Glutamatergic neuron (in vitro differentiated cells): ENCODE measurements around the gene ACOT11. TPM values are rescaled to one million over a fixed set of nuclear protein-coding genes. Genes with fewer than 3 reads are reported as not detected.

Experiments
- DNase-seq: peaks from one replicate; pipeline ENCODE4 v3.0.0; 2022
- H3K27ac Mint-ChIP-seq: one replicate; pipeline ENCODE4 v1.8.0; 2020; ENCODE audit warnings: mild to moderate bottlenecking, mixed read lengths, inconsistent platforms; ENCODE audit not compliant: unreplicated experiment
- H3K27me3 Mint-ChIP-seq: one replicate; pipeline ENCODE4 v1.8.0; 2020; ENCODE audit warnings: mild to moderate bottlenecking, moderate library complexity, mixed read lengths, inconsistent platforms; ENCODE audit not compliant: unreplicated experiment
- H3K36me3 Mint-ChIP-seq: one replicate; pipeline ENCODE4 v1.8.0; 2020; ENCODE audit warnings: mild to moderate bottlenecking, mixed read lengths, inconsistent platforms; ENCODE audit not compliant: unreplicated experiment
- H3K4me1 Mint-ChIP-seq: one replicate; pipeline ENCODE4 v1.8.0; 2020; ENCODE audit warnings: mild to moderate bottlenecking, low read depth, mixed read lengths, inconsistent platforms; ENCODE audit not compliant: unreplicated experiment
- H3K4me3 Mint-ChIP-seq: one replicate; pipeline ENCODE4 v1.8.0; 2020; ENCODE audit warnings: mild to moderate bottlenecking, mixed read lengths, inconsistent platforms; ENCODE audit not compliant: unreplicated experiment
- H3K9me3 Mint-ChIP-seq: one replicate; pipeline ENCODE4 v1.8.0; 2020; ENCODE audit warnings: mild to moderate bottlenecking, moderate library complexity, mixed read lengths, inconsistent platforms; ENCODE audit not compliant: unreplicated experiment
- total RNA-seq: library from RNA; stranded (reverse); fragmentation: NEBNext Ultra II Directional; extraction: Animal tissue kit (Norgen Biotek cat#: 25700); gene quantifications from one replicate; pipeline ENCODE4 v1.2.1, GENCODE V29; 2021; ENCODE audit not compliant: unreplicated experiment
- TF ChIP-seq, protein P1 (sequence below): fragments of 200-600 bp; sonication (generic); IDR thresholded peaks from one replicate; pipeline ENCODE4 v1.5.0; 2021; ENCODE audit not compliant: partially characterized antibody, unreplicated experiment

ACOT11 gene
- total RNA-seq, 1 donor from 2014 or later: 0.32 TPM

DNA sequence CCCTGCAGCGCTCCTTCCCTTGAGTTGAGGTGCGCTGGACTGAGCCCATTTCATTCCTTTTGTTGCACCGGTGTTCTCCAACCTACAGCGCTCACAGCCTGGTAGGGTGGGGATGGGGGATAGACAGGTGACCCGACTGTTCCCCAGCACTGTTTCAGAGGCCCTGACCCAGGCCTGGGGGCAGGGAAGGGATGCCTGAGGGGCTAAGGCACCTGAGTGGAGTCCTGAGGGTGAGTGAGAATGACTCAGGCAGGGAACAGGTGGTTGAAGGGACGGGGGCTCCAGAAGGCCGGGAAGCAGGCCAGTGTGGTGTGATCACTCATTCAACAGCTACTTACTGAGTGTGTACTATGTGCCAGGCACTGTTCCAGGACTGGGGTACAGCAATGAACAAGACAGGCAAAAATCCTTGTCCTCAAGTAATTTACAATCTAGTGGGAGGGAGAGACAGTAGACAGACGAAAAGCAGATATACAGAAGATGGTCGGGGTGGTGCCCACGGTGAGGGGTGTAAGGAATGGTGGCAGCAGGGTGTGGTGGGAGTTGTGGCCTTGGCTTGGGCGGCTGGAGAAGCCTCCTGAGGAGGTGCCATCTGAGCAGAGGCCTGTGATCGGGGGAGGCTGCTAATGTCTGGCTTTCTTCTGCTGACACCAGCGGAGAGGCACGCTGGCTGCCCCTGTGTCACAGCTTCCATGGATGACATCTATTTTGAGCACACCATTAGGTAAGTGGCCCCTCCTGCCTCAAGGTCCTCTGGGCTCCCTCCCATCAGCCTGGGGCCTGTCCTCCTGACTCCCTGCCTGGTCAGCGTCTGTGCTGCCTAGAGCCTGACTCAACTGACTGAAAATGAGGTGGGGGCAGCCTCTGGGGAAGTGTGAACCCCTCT, 37.4 kb downstream of the ACOT11 start:
- Mint-ChIP-seq H3K36me3 (no peaks in the 10 kb centered on the region), H3K9me3 (peaks cover 10% of the 10 kb centered on the region), H3K27ac (no peak overlapping the region)

DNA sequence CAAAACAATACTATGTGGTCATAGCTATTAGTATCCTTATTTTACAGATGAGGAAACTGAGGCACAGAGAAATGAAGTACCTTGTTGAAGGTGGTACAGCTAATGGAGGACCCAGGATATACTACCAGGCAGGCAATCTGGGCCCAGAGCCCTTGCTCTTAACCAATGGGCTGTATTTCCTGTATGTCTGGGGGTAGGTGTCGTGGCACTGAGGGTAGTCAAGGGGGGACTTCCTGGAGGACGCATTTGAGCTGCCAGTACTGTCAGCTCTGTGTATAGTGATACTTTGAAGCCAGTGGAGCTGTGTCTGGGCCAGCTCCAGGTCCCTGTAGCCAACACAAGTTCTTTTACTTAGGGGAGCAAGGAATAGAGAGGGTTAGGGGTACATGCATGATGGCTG, 40.3 kb downstream of the ACOT11 start:
- H3K27me3 Mint-ChIP-seq: peaks cover 2% of the 10 kb centered on the region
- no peaks in the 10 kb centered on the region for H3K36me3 Mint-ChIP-seq
- no peak for DNase-seq
- TF ChIP-seq, protein P1, sequence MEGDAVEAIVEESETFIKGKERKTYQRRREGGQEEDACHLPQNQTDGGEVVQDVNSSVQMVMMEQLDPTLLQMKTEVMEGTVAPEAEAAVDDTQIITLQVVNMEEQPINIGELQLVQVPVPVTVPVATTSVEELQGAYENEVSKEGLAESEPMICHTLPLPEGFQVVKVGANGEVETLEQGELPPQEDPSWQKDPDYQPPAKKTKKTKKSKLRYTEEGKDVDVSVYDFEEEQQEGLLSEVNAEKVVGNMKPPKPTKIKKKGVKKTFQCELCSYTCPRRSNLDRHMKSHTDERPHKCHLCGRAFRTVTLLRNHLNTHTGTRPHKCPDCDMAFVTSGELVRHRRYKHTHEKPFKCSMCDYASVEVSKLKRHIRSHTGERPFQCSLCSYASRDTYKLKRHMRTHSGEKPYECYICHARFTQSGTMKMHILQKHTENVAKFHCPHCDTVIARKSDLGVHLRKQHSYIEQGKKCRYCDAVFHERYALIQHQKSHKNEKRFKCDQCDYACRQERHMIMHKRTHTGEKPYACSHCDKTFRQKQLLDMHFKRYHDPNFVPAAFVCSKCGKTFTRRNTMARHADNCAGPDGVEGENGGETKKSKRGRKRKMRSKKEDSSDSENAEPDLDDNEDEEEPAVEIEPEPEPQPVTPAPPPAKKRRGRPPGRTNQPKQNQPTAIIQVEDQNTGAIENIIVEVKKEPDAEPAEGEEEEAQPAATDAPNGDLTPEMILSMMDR: no peak
- no peak overlapping the region for H3K27ac Mint-ChIP-seq
- H3K9me3 Mint-ChIP-seq: peaks cover 2% of the 10 kb centered on the region
- no peak overlapping the region for H3K4me3 Mint-ChIP-seq
- peaks cover 19% of the 10 kb centered on the region for H3K4me1 Mint-ChIP-seq

More for the DNA sequence above, 37.4 kb downstream of the ACOT11 start:
- H3K27me3 Mint-ChIP-seq: peaks cover 5% of the 10 kb centered on the region
- TF ChIP-seq, protein P1: no peak
- H3K4me3 Mint-ChIP-seq: no peak overlapping the region
- peaks cover 21% of the 10 kb centered on the region for H3K4me1 Mint-ChIP-seq
- DNase-seq: no peak

DNA sequence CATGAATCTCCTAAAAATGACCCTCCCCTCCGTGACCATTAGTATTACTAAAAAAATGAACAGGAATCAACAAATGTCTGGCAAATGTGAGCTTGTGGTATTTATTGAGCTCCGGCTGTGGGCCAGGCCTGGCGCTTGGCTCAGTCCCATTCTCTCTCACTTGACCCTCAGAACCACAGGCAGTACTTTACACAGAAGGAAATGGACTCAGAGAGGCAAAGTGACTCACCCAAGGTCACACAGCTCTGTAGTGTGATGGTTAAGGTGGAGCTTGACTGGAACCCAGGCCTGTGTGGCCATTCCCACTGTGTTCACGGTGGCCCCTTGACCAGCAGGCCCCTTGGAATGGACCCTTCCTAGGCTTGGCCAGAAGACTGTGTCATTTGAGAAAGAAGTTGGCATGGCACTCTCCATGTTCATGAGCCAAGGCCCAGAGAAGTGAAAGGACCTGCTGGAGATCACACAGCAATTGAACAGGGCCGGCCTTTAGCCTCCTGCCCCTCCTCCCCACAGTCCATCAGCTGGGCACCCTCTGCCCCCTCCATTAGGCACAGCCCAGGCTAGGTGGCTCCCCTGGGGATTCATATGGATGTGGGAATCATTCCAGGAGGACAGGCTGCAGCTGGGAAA, 43.2 kb downstream of the ACOT11 start:
- no peaks in the 10 kb centered on the region for H3K36me3 Mint-ChIP-seq
- no peaks in the 10 kb centered on the region for H3K27me3 Mint-ChIP-seq
- no peaks in the 10 kb centered on the region for H3K9me3 Mint-ChIP-seq
- H3K4me3 Mint-ChIP-seq: no peak overlapping the region
- TF ChIP-seq, protein P1: no peak
- DNase-seq: no peak
- H3K4me1 Mint-ChIP-seq: peaks cover 7% of the 10 kb centered on the region
- no peak overlapping the region for H3K27ac Mint-ChIP-seq

DNA sequence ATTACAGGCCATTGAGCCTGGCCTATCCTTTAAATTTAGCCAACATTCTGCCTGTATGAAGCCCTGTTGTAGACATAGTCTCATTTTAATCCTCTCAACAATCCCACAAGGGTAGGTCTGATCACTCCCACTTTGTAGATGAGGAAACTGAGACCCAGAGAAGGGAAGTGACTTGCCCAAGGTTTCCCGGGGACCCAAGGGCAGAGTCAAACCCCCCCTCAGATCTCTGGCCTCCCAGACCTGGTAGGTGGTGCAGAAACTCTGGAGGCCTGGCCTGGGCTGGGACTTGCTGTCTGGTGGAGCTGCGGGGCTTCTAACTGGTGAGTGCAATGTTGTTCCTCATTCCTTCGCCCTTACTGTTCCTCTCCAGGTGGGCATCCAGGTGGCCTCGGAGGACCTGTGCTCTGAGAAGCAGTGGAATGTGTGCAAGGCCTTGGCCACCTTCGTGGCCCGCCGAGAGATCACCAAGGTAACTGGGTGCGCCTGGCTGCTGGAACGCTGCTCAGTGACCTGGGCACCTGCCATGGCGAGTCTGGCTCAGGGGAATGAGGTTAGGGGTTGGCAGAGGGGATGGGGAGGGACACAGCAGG, 45.6 kb downstream of the ACOT11 start:
- H3K36me3 Mint-ChIP-seq: no peaks in the 10 kb centered on the region
- no peak overlapping the region for H3K4me3 Mint-ChIP-seq
- DNase-seq: no peak
- H3K4me1 Mint-ChIP-seq: peaks cover 7% of the 10 kb centered on the region
- no peaks in the 10 kb centered on the region for H3K9me3 Mint-ChIP-seq
- H3K27ac Mint-ChIP-seq: no peak overlapping the region
- TF ChIP-seq, protein P1: no peak
- H3K27me3 Mint-ChIP-seq: no peaks in the 10 kb centered on the region
